Measurements from ENCODE around the gene GTF3C1. TPM values are rescaled to one million over a fixed set of nuclear protein-coding genes. Genes with fewer than 3 reads are reported as not detected.

GTF3C1 gene
- total and polyA plus RNA-seq, 2 of the 8 experiments (the other 6 are each of a cell fraction or from before 2014, with no cell fraction given): 89.3 to 126 TPM

- ChIA-PET POLR2A (ENCODE audit: partially characterized antibody) (no interaction called here), CTCF (ENCODE audit: partially characterized antibody) (no interaction called here)
- Histone ChIP-seq H3K18ac (ENCODE audit: extremely low read depth, low read length) (no peak overlapping the region), H2BK20ac (ENCODE audit: low read length) (no peak overlapping the region), H3K36me3 (ENCODE audit: control insufficient read depth in 2 of 4, insufficient read depth in 4 of 4, low read length in 3 of 4) (peaks cover 28 to 74% (median 60%) of the 10 kb centered on the region in 4 experiments), H4K20me1 (replicated peaks in 1 of 2; ENCODE audit: control insufficient read depth in 1 of 2, insufficient read depth in 2 of 2, low read length in 2 of 2) (peaks cover 3% of the 10 kb centered on the region in 2 experiments), H4K8ac (ENCODE audit: extremely low read depth, insufficient read depth, low read length) (no peak overlapping the region), H3K14ac (ENCODE audit: insufficient read length) (no peak overlapping the region), H2BK12ac (ENCODE audit: low read depth, low read length) (no peak overlapping the region), H2BK15ac (ENCODE audit: low read length) (no peak overlapping the region), H3K4me2 (ENCODE audit: insufficient read depth in 1 of 2, low read depth in 2 of 2, low read length in 2 of 2) (no peak overlapping the region), H3K4ac (replicated peaks; ENCODE audit: insufficient read length, low read depth, low read length) (no peak overlapping the region), H3K27ac (ENCODE audit: low read depth, low read length) (no peak overlapping the region), H3K79me2 (ENCODE audit: control insufficient read depth in 1 of 2, insufficient read depth in 2 of 2, low read length in 2 of 2) (no peaks in the 10 kb centered on the region), H4K91ac (replicated peaks; ENCODE audit: insufficient read length, low read length) (no peak overlapping the region), H2BK120ac (replicated peaks; ENCODE audit: low read depth, low read length) (no peak overlapping the region), H3K79me1 (ENCODE audit: low read depth, low read length) (no peaks in the 10 kb centered on the region), H2AK5ac (ENCODE audit: low read depth, low read length) (no peak overlapping the region), H3K56ac (replicated peaks; ENCODE audit: insufficient read length, low read depth, low read length) (no peak overlapping the region), H4K5ac (ENCODE audit: insufficient read length, low read depth, low read length) (no peak overlapping the region), H3K23ac (ENCODE audit: insufficient read length) (no peak overlapping the region), H3K9ac (replicated peaks in 1 of 4; ENCODE audit: extremely low read depth in 1 of 4, low read depth in 3 of 4, low read length in 3 of 4) (no peak overlapping the region), H3K4me1 (replicated peaks in 1 of 4; ENCODE audit: control insufficient read depth in 3 of 4, insufficient read depth in 4 of 4, low read length in 3 of 4) (no peaks in the 10 kb centered on the region), H2BK5ac (ENCODE audit: low read depth, low read length) (no peak overlapping the region), H3K27me3 (replicated peaks in 1 of 4; ENCODE audit: control insufficient read depth in 3 of 4, extremely low read depth in 1 of 4, insufficient read depth in 3 of 4, low read length in 3 of 4) (no peaks in the 10 kb centered on the region), H3K4me3 (ENCODE audit: extremely low read depth in 1 of 4, insufficient read depth in 2 of 4, low read depth in 3 of 4, low read length in 4 of 4) (no peak overlapping the region), H3K23me2 (ENCODE audit: low read depth, low read length) (no peaks in the 10 kb centered on the region), H3K9me3 (ENCODE audit: insufficient read depth in 2 of 2, low read depth in 1 of 2, low read length in 1 of 2) (no peaks in the 10 kb centered on the region), H2AFZ (ENCODE audit: low read length) (no peak overlapping the region)
- FAIRE-seq: no peak
- WGBS, 2 experiments (ENCODE audit: extremely low coverage in 1 of 2, insufficient coverage in 1 of 2, insufficient read length in 1 of 2, insufficient replicate concordance in 2 of 2, low coverage in 1 of 2, low lambda C conversion rate in 2 of 2, missing lambda C conversion rate in 1 of 2): 91% methylated on average over 9 of the region's 9 CpGs; no CpG with 5 or more reads in 1 of the 2 experiments
- DNase-seq (ENCODE audit: low read depth in 1 of 2, low spot score in 2 of 2): no peak
- TF ChIP-seq CBX8 (IDR thresholded peaks at IDR 0.05; ENCODE audit: borderline replicate concordance, low read depth, low read length) (no peak), TAF1 (IDR thresholded peaks at IDR 0.05; ENCODE audit: low read depth, low read length) (no peak), RAD21 (IDR thresholded peaks at IDR 0.05 in 1 of 2, conservative IDR thresholded peaks at IDR 0.05 in 1 of 2; ENCODE audit: low read depth in 2 of 2, low read length in 2 of 2) (no peak), MAX (IDR thresholded peaks at IDR 0.05) (no peak), TEAD4 (IDR thresholded peaks at IDR 0.05; ENCODE audit: low read depth, low read length) (no peak), ASH2L (IDR thresholded peaks at IDR 0.05; ENCODE audit: low read length) (no peak), TBP (IDR thresholded peaks at IDR 0.05; ENCODE audit: low read depth, low read length) (no peak), BACH1 (IDR thresholded peaks at IDR 0.05; ENCODE audit: low read length) (no peak), SP1 (IDR thresholded peaks at IDR 0.05; ENCODE audit: low read depth, low read length) (no peak), CTCF (IDR thresholded peaks at IDR 0.05; ENCODE audit: control extremely low read depth in 1 of 3, insufficient read depth in 1 of 3, low read depth in 1 of 3, low read length in 3 of 3) (no peak), SAP30 (IDR thresholded peaks at IDR 0.05; ENCODE audit: insufficient read depth, insufficient replicate concordance, low read length) (no peak), SIRT6 (IDR thresholded peaks at IDR 0.05; ENCODE audit: low read length) (no peak), EGR1 (IDR thresholded peaks at IDR 0.05; ENCODE audit: borderline replicate concordance, low read depth, low read length) (no peak)
Measured at GRCh38 chr16:27476240-27476639, 73.5 kb downstream of the GTF3C1 start.
